ENCODE data around the gene HIVEP3. TPM values are rescaled to one million over a fixed set of nuclear protein-coding genes. Genes with fewer than 3 reads are reported as not detected.

Gene HIVEP3
- total RNA-seq, 1 donor from 2014 or later: 1.2 TPM

GRCh38 chr1:41830726-41831125 lies 88.0 kb downstream of the HIVEP3 start:
- Mint-ChIP-seq H3K36me3 (ENCODE audit: low read depth) (no peaks in the 10 kb centered on the region), H3K27ac (ENCODE audit: unreplicated experiment) (no peak overlapping the region), H3K27me3 (ENCODE audit: low read depth) (peaks cover 4% of the 10 kb centered on the region), H3K4me3 (no peak overlapping the region), H3K9me3 (no peaks in the 10 kb centered on the region), H3K4me1 (no peaks in the 10 kb centered on the region)
- no peak for TF ChIP-seq CTCF (conservative IDR thresholded peaks at IDR 0.05)
- DNase-seq (ENCODE audit: low read depth, low spot score): no peak

GRCh38 chr1:41827991-41828570 lies 90.6 kb downstream of the HIVEP3 start:
- DNase-seq (ENCODE audit: low read depth, low spot score): no peak
- no peaks in the 10 kb centered on the region for H3K9me3 Mint-ChIP-seq
- no peaks in the 10 kb centered on the region for H3K36me3 Mint-ChIP-seq (ENCODE audit: low read depth)
- peaks cover 14% of the 10 kb centered on the region for H3K4me1 Mint-ChIP-seq
- no peak for TF ChIP-seq CTCF (conservative IDR thresholded peaks at IDR 0.05)
- no peak overlapping the region for H3K27ac Mint-ChIP-seq (ENCODE audit: unreplicated experiment)
- peaks cover 4% of the 10 kb centered on the region for H3K27me3 Mint-ChIP-seq (ENCODE audit: low read depth)
- no peak overlapping the region for H3K4me3 Mint-ChIP-seq

DNA sequence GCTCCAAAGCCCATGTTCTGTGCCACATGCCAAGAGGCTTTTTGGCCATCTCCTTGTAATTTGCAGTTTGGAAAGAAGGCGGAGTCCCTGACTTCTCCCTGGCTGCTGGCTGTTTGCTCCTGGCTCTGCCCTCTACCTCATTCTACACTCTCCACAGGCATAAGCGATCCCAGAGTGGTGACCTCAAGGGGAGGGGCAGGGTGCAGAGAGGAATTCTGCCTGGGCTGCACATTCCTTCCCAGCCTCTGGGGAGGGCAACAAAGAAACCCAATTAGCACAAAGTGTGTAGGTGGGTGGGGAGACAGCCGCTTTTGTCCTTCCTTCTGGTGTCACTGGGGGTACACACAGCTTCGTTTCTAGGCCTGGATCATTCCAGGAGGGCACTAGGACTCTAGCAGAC lies 95.3 kb downstream of the HIVEP3 start:
- Mint-ChIP-seq H3K4me1 (peaks cover 18% of the 10 kb centered on the region), H3K27ac (ENCODE audit: unreplicated experiment) (no peak overlapping the region), H3K27me3 (ENCODE audit: low read depth) (no peaks in the 10 kb centered on the region), H3K9me3 (no peaks in the 10 kb centered on the region), H3K4me3 (no peak overlapping the region), H3K36me3 (ENCODE audit: low read depth) (no peaks in the 10 kb centered on the region)
- DNase-seq (ENCODE audit: low read depth, low spot score): peak; percentile 10
- no peak for TF ChIP-seq CTCF (conservative IDR thresholded peaks at IDR 0.05)

DNA sequence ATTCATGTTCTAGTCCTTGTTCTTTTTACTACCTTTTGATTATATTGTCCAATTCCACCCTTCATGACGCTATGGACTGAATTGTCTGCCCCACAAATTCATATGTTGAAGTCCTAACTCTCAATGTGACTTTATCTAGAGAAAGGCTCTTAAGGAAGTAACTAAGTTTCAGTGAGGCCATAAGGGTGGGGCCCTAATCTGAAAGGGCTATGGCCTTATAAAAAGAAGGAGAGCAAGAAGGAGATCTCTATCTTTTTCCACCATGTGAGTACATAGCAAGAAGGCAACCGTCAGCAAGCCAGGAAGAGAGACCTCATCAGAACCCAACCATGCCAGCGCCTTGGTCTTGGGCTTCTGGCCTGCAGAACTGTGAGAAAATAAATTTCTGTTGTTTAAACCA lies 95.9 kb downstream of the HIVEP3 start:
- TF ChIP-seq CTCF (conservative IDR thresholded peaks at IDR 0.05): no peak
- Mint-ChIP-seq H3K27ac (ENCODE audit: unreplicated experiment) (no peak overlapping the region), H3K4me3 (no peak overlapping the region), H3K9me3 (no peaks in the 10 kb centered on the region), H3K36me3 (ENCODE audit: low read depth) (no peaks in the 10 kb centered on the region), H3K4me1 (peaks cover 18% of the 10 kb centered on the region), H3K27me3 (ENCODE audit: low read depth) (no peaks in the 10 kb centered on the region)
- DNase-seq (ENCODE audit: low read depth, low spot score): no peak

GRCh38 chr1:41819843-41820242 lies 98.9 kb downstream of the HIVEP3 start:
- H3K4me3 Mint-ChIP-seq: no peak overlapping the region
- no peaks in the 10 kb centered on the region for H3K36me3 Mint-ChIP-seq (ENCODE audit: low read depth)
- no peak for TF ChIP-seq CTCF (conservative IDR thresholded peaks at IDR 0.05)
- H3K27ac Mint-ChIP-seq (ENCODE audit: unreplicated experiment): no peak overlapping the region
- no peak for DNase-seq (ENCODE audit: low read depth, low spot score)
- H3K27me3 Mint-ChIP-seq (ENCODE audit: low read depth): no peaks in the 10 kb centered on the region
- no peaks in the 10 kb centered on the region for H3K9me3 Mint-ChIP-seq
- H3K4me1 Mint-ChIP-seq: peaks cover 18% of the 10 kb centered on the region

All from neural crest cell (in vitro differentiated cells).